Caco-2 (cell line): Measurements from ENCODE around the gene TBRG1. TPM values are rescaled to one million over a fixed set of nuclear protein-coding genes. Genes with fewer than 3 reads are reported as not detected.
"Not testable (repeated sequence)": the region's sequence is repeated elsewhere in the genome, so short reads cannot be mapped to it uniquely, and the experiment has no call there.

ENCODE experiments used
- BruUV-seq: library from RNA; stranded (reverse); fragments of 400-500 nt; replicated peaks from 2 replicates; lab custom pipeline; 2021; lab: Mats Ljungman, UMichigan
- CTCF ChIA-PET: fragments of 300-600 bp; sonication (Branson Sonifier 250); formaldehyde crosslinking; loops from one replicate; lab custom pipeline; 2022; ENCODE audit warnings: antibody characterized with exemption; lab: Charles Lee
- POLR2A ChIA-PET: fragments of 300-600 bp; sonication (Branson Sonifier 250); formaldehyde crosslinking; loops from one replicate; lab custom pipeline; 2022; ENCODE audit warnings: antibody characterized with exemption; lab: Charles Lee
- DNase-seq, 2 experiments: peaks; one replicate each; pipeline versions ENCODE4 v3.0.0 to v3.0.0-alpha.2; 2020 to 2022
- H3K27me3 ChIP-seq: replicated peaks from 2 replicates; pipeline ENCODE4 v1.6.0; 2011; ENCODE audit warnings: low read length; ENCODE audit not compliant: control insufficient read depth, insufficient read depth
- H3K36me3 ChIP-seq: 2 replicates; pipeline ENCODE4 v1.5.1; 2011; ENCODE audit warnings: low read length; ENCODE audit not compliant: control insufficient read depth, insufficient read depth
- H3K4me1 ChIP-seq: fragments of 250-450 bp; sonication (Bioruptor Pico); 2 replicates; pipeline ENCODE4 v1.5.1; 2020; ENCODE audit warnings: mild to moderate bottlenecking
- H3K4me3 ChIP-seq: 2 replicates; pipeline ENCODE4 v1.5.1; 2011; ENCODE audit warnings: low read depth, mild to moderate bottlenecking, control low read depth, low read length
- H3K9me3 ChIP-seq: fragments of 250-450 bp; sonication (Bioruptor Pico); 2 replicates; pipeline ENCODE4 v1.5.1; 2020; ENCODE audit warnings: mild to moderate bottlenecking, moderate library complexity
- H3K27ac Mint-ChIP-seq: one replicate; pipeline ENCODE4 v1.8.0; 2022; ENCODE audit warnings: mixed read lengths; ENCODE audit not compliant: unreplicated experiment
- H3K27me3 Mint-ChIP-seq: one replicate; pipeline ENCODE4 v1.8.0; 2022; ENCODE audit warnings: mixed read lengths; ENCODE audit not compliant: insufficient read depth, unreplicated experiment
- H3K36me3 Mint-ChIP-seq: one replicate; pipeline ENCODE4 v1.8.0; 2022; ENCODE audit warnings: mild to moderate bottlenecking, mixed read lengths; ENCODE audit not compliant: insufficient read depth, unreplicated experiment
- H3K4me1 Mint-ChIP-seq: one replicate; pipeline ENCODE4 v1.8.0; 2022; ENCODE audit warnings: low read depth, mixed read lengths; ENCODE audit not compliant: unreplicated experiment
- H3K4me3 Mint-ChIP-seq: one replicate; pipeline ENCODE4 v1.8.0; 2022; ENCODE audit warnings: mild to moderate bottlenecking, moderate library complexity, mixed read lengths; ENCODE audit not compliant: unreplicated experiment
- H3K9me3 Mint-ChIP-seq: one replicate; pipeline ENCODE4 v1.8.0; 2022; ENCODE audit warnings: mixed read lengths; ENCODE audit not compliant: unreplicated experiment
- intact Hi-C: fragments of 100-400 bp; cut with micrococcal nuclease; formaldehyde crosslinking; loops from one replicate; pipeline ENCODE4 v1.10.0; 2022; ENCODE audit not compliant: unreplicated experiment
- total RNA-seq: library from RNA; stranded (reverse); gene quantifications from 2 replicates; pipeline ENCODE4 v1.2.3, GENCODE V29; 2022
- TF ChIP-seq, protein P1 (sequence below), 2 experiments: fragments of 200-600 bp in 1 of 2; IDR thresholded peaks; 1 replicate in 1 of 2; 2 replicates in 1 of 2; pipeline versions ENCODE4 v1.5.1 to v1.8.0; 2011 to 2022; ENCODE audit warnings: antibody characterized with exemption in 1 of 2, control low read depth in 1 of 2, inconsistent platforms in 1 of 2, low read depth in 1 of 2, low read length in 1 of 2, mild to moderate bottlenecking in 1 of 2, moderate library complexity in 1 of 2; ENCODE audit not compliant: insufficient read depth in 1 of 2, severe bottlenecking in 1 of 2, unreplicated experiment in 1 of 2

The TBRG1 gene
- total RNA-seq, 1 experiment from 2014 or later: 71.5 TPM

DNA sequence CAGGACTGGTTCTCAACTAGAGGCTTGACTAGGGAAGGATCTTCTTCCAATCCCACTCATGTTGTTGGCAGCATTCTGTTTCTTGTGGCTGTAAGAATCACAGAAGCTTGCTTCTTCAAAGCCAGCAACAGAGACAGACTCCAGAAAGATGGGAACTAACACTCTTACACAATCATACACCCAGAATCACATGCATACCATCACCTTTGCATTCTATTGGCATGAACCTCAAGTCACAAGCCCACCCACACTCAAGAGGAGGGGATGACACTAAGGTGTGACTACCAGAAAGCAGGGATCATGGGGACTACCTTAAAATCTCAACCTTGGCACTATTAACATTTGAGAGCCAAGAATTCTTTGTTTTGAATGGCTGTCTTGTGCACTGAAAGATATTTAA lies 25.0 kb upstream of the TBRG1 start:
- H3K4me1 Mint-ChIP-seq: no peaks in the 10 kb centered on the region
- peaks cover 16% of the 10 kb centered on the region for H3K27me3 Mint-ChIP-seq
- H3K36me3 ChIP-seq: no peaks in the 10 kb centered on the region
- H3K9me3 ChIP-seq: no peaks in the 10 kb centered on the region
- TF ChIP-seq, protein P1, sequence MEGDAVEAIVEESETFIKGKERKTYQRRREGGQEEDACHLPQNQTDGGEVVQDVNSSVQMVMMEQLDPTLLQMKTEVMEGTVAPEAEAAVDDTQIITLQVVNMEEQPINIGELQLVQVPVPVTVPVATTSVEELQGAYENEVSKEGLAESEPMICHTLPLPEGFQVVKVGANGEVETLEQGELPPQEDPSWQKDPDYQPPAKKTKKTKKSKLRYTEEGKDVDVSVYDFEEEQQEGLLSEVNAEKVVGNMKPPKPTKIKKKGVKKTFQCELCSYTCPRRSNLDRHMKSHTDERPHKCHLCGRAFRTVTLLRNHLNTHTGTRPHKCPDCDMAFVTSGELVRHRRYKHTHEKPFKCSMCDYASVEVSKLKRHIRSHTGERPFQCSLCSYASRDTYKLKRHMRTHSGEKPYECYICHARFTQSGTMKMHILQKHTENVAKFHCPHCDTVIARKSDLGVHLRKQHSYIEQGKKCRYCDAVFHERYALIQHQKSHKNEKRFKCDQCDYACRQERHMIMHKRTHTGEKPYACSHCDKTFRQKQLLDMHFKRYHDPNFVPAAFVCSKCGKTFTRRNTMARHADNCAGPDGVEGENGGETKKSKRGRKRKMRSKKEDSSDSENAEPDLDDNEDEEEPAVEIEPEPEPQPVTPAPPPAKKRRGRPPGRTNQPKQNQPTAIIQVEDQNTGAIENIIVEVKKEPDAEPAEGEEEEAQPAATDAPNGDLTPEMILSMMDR (IDR thresholded peaks at IDR 0.05; ENCODE audit: insufficient read depth in 1 of 2, low read depth in 1 of 2, low read length in 1 of 2, severe bottlenecking in 1 of 2, unreplicated experiment in 1 of 2): no peak
- H3K4me3 ChIP-seq: no peak overlapping the region
- CTCF ChIA-PET: no interaction called here
- no peaks in the 10 kb centered on the region for H3K36me3 Mint-ChIP-seq
- BruUV-seq: no TSS peak
- intact Hi-C loops: no loop called here
- H3K4me1 ChIP-seq: no peaks in the 10 kb centered on the region
- H3K27ac Mint-ChIP-seq: no peak overlapping the region
- no peaks in the 10 kb centered on the region for H3K27me3 ChIP-seq
- no peak overlapping the region for H3K4me3 Mint-ChIP-seq
- DNase-seq: no peak
- H3K9me3 Mint-ChIP-seq: no peaks in the 10 kb centered on the region
- POLR2A ChIA-PET: no interaction called here

DNA sequence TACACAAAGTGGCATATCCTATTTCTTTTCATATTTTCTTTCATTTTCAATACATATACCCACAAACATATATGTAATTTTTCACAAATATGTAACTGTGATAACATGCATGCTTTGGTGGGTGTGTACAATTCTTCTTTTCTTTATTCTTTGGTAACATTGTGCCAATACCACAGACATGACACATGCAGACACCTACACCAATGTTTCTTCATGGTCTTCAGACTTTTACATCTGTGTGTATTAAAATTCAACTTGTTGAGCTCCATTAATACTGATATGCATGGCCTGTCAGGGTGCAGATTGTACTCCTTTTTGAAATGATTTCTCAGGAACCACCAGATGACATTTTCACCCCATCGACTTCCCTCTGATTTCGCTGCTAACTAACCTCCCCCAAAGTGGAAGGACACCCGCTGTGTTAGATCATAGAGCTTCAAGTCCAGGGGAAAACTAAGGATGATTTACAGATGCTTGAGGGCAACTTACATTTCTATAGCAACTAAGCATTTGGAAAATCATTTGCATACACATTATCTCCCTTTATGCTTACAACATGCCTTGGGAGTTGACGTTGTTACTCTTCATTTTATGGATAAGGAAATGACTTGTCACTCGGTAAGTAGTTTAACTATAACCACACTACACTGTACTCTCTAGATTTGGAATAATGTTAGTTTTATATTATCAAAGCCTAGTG lies 21.9 kb upstream of the TBRG1 start:
- Histone ChIP-seq H3K4me3 (no peak overlapping the region), H3K36me3 (no peaks in the 10 kb centered on the region), H3K27me3 (no peaks in the 10 kb centered on the region), H3K9me3 (no peaks in the 10 kb centered on the region), H3K4me1 (no peaks in the 10 kb centered on the region)
- ChIA-PET CTCF (no interaction called here), POLR2A (no interaction called here)
- H3K9me3 Mint-ChIP-seq: no peaks in the 10 kb centered on the region
- TF ChIP-seq, protein P1 (IDR thresholded peaks at IDR 0.05; ENCODE audit: insufficient read depth in 1 of 2, low read depth in 1 of 2, low read length in 1 of 2, severe bottlenecking in 1 of 2, unreplicated experiment in 1 of 2): no peak
- no peaks in the 10 kb centered on the region for H3K36me3 Mint-ChIP-seq
- peaks cover 22% of the 10 kb centered on the region for H3K27me3 Mint-ChIP-seq
- no peak for DNase-seq
- H3K4me1 Mint-ChIP-seq: peaks cover 7% of the 10 kb centered on the region
- H3K4me3 Mint-ChIP-seq: no peak overlapping the region
- BruUV-seq: no TSS peak
- intact Hi-C loops: no loop called here
- no peak overlapping the region for H3K27ac Mint-ChIP-seq

DNA sequence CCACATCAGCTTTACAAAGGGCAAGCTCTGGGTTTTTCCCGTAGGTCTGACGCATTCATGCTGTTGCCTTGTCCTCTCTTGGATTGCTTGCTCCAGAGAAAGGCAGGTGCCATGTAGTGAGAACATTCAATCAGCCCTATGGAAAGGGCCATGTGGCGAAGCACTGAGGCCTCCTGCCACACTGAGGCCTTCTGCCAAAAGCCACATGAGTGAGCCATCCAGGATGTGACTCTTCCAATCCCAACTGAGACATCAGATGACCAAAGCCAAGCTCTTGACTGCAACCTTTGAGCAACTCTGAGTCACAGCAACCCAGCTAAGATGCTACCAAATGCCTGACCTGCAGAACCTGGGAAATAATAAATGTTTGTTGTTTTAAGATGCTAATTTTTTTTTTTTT lies 20.5 kb upstream of the TBRG1 start:
- peaks cover 2% of the 10 kb centered on the region; the same call in 1 of the 2 replicates for H3K9me3 ChIP-seq
- ChIA-PET POLR2A (no interaction called here), CTCF (no interaction called here)
- Mint-ChIP-seq H3K27ac (no peak overlapping the region), H3K27me3 (peaks cover 15% of the 10 kb centered on the region), H3K4me1 (peaks cover 7% of the 10 kb centered on the region), H3K9me3 (no peaks in the 10 kb centered on the region), H3K4me3 (no peak overlapping the region), H3K36me3 (no peaks in the 10 kb centered on the region)
- no peaks in the 10 kb centered on the region for H3K27me3 ChIP-seq
- no TSS peak for BruUV-seq
- no peaks in the 10 kb centered on the region for H3K36me3 ChIP-seq
- H3K4me1 ChIP-seq: no peaks in the 10 kb centered on the region
- TF ChIP-seq, protein P1 (IDR thresholded peaks at IDR 0.05; ENCODE audit: insufficient read depth in 1 of 2, low read depth in 1 of 2, low read length in 1 of 2, severe bottlenecking in 1 of 2, unreplicated experiment in 1 of 2): no peak
- DNase-seq: no peak
- intact Hi-C loops: no loop called here
- H3K4me3 ChIP-seq: no peak overlapping the region

DNA sequence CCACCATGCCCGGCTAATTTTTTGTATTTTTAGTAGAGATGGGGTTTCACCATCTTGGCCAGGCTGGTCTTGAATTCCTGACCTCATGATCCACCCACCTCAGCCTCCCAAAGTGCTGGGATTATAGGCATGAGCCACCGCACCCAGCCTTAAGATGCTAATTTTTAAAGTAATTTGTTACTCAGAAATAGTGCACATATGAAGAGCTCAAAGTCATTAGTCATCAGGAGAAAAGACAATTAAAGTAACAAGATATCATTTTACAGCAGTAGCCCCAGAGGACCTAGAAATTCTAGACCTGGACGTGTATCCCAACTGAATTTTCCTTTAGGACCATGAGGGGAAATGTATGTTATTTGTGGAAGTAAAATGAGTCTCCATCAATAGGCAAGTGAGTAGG lies 19.9 kb upstream of the TBRG1 start:
- H3K4me1 ChIP-seq, BruUV-seq, H3K4me1 Mint-ChIP-seq, H3K36me3 Mint-ChIP-seq, H3K9me3 ChIP-seq, intact Hi-C loops, H3K36me3 ChIP-seq, DNase-seq, H3K27ac Mint-ChIP-seq, H3K4me3 Mint-ChIP-seq, H3K9me3 Mint-ChIP-seq, H3K4me3 ChIP-seq, CTCF ChIA-PET, H3K27me3 ChIP-seq, POLR2A ChIA-PET: not testable (repeated sequence)
- peaks cover 15% of the 10 kb centered on the region for H3K27me3 Mint-ChIP-seq
